NCI-H2196 treated with DMSO at 0.1 percent for 48 hours (cell line): ENCODE measurements around the gene KIR2DL3.
"Not testable (repeated sequence)": the region's sequence is repeated elsewhere in the genome, so short reads cannot be mapped to it uniquely, and the experiment has no call there.

Experiments
- DNase-seq: peaks from one replicate; lab custom pipeline; 2025; ENCODE audit not compliant: unreplicated experiment; lab: John Stamatoyannopoulos, UW

KIR2DL3 gene

GRCh38 chr19:54741950-54742349, 3.6 kb downstream of the KIR2DL3 start:
- DNase-seq = not testable (repeated sequence)

GRCh38 chr19:54744080-54744479, 5.8 kb downstream of the KIR2DL3 start:
- DNase-seq = not testable (repeated sequence)

GRCh38 chr19:54747614-54748322, 9.5 kb downstream of the KIR2DL3 start:
- DNase-seq = not testable (repeated sequence)

GRCh38 chr19:54750276-54750675, 12.0 kb downstream of the KIR2DL3 start:
- not testable (repeated sequence) for DNase-seq

GRCh38 chr19:54756204-54757110, 18.1 kb downstream of the KIR2DL3 start:
- not testable (repeated sequence) for DNase-seq

- DNase-seq = not testable (repeated sequence)
Measured at GRCh38 chr19:54758577-54758976, 20.3 kb downstream of the KIR2DL3 start.

- DNase-seq = not testable (repeated sequence)
Measured at GRCh38 chr19:54764219-54764618, 25.9 kb downstream of the KIR2DL3 start.

- DNase-seq = not testable (repeated sequence)
Measured at GRCh38 chr19:54766464-54766863, 28.2 kb downstream of the KIR2DL3 start.

- DNase-seq = not testable (repeated sequence)
Measured at GRCh38 chr19:54769646-54770045, 31.3 kb downstream of the KIR2DL3 start, which contains the start of gene KIR2DL1. KIR2DL1 (plus strand) TSS chr19:54769793; CDS start chr19:54769851, 58 bp downstream.

GRCh38 chr19:54770511-54770910, 32.2 kb downstream of the KIR2DL3 start:
- not testable (repeated sequence) for DNase-seq

GRCh38 chr19:54771018-54771960, 33.0 kb downstream of the KIR2DL3 start:
- not testable (repeated sequence) for DNase-seq

GRCh38 chr19:54772666-54773065, 34.4 kb downstream of the KIR2DL3 start:
- not testable (repeated sequence) for DNase-seq

GRCh38 chr19:54775095-54775815, 36.9 kb downstream of the KIR2DL3 start:
- DNase-seq = not testable (repeated sequence)

- DNase-seq = not testable (repeated sequence)
Measured at GRCh38 chr19:54775830-54776229, 37.5 kb downstream of the KIR2DL3 start.

GRCh38 chr19:54777851-54778250, 39.5 kb downstream of the KIR2DL3 start:
- not testable (repeated sequence) for DNase-seq

GRCh38 chr19:54778896-54779295, 40.6 kb downstream of the KIR2DL3 start:
- DNase-seq = not testable (repeated sequence)

GRCh38 chr19:54782916-54783315, 44.6 kb downstream of the KIR2DL3 start:
- not testable (repeated sequence) for DNase-seq

- DNase-seq = not testable (repeated sequence)
Measured at GRCh38 chr19:54786091-54786723, 47.9 kb downstream of the KIR2DL3 start.

- not testable (repeated sequence) for DNase-seq
Measured at GRCh38 chr19:54788154-54788553, 49.8 kb downstream of the KIR2DL3 start.
